A549 (cell line): ENCODE data around the gene GMNN.

Experiments used
- BHLHE40 ChIP-seq: IDR thresholded peaks from 2 replicates; pipeline ENCODE4 v1.6.1; 2012; ENCODE audit warnings: low read depth, low read length, inconsistent platforms
- CBX8 ChIP-seq: fragments of 200-600 bp; sonication (generic); IDR thresholded peaks from 2 replicates; pipeline ENCODE4 v1.6.1; 2016
- CEBPB ChIP-seq, 2 experiments: fragments of >200 bp in 1 of 2; sonication (Bioruptor Twin) in 1 of 2; formaldehyde crosslinking in 1 of 2; IDR thresholded peaks; 2 replicates each; pipeline ENCODE4 v1.6.1; 2012 to 2016
- CHD2 ChIP-seq: fragments of 150-350 bp; IDR thresholded peaks from 2 replicates; pipeline ENCODE4 v1.6.1; 2014; ENCODE audit warnings: low read length; ENCODE audit not compliant: partially characterized antibody
- CTCF ChIP-seq: fragments of >200 bp; sonication (Bioruptor Twin); formaldehyde crosslinking; IDR thresholded peaks from 3 replicates; pipeline ENCODE4 v1.5.1; 2016
- EHF ChIP-seq: fragments of 250-450 bp; sonication (Bioruptor Pico); IDR thresholded peaks from 2 replicates; pipeline ENCODE4 v1.5.0; 2020; ENCODE audit warnings: mild to moderate bottlenecking
- ELK1 ChIP-seq: fragments of 150-350 bp; IDR thresholded peaks from 2 replicates; pipeline ENCODE4 v1.6.1; 2014; ENCODE audit warnings: low read depth, mild to moderate bottlenecking, low read length
- JUN ChIP-seq, 2 experiments: fragments of >200 bp; sonication (Bioruptor Twin); formaldehyde crosslinking; IDR thresholded peaks; 2 replicates in 1 of 2; 3 replicates in 1 of 2; pipeline ENCODE4 v1.6.1; 2016 to 2017
- JUNB ChIP-seq: fragments of >200 bp; sonication (Bioruptor Twin); formaldehyde crosslinking; IDR thresholded peaks from 2 replicates; pipeline ENCODE4 v1.6.1; 2016
- POLR2A ChIP-seq: IDR thresholded peaks from 2 replicates; pipeline ENCODE4 v1.6.1; 2012; ENCODE audit warnings: mild to moderate bottlenecking, low read length
- USF2 ChIP-seq: fragments of 450-650 bp; IDR thresholded peaks from 2 replicates; pipeline ENCODE4 v1.6.1; 2014; ENCODE audit warnings: antibody characterized with exemption
- ZNF302 ChIP-seq: fragments of 250-450 bp; sonication (Bioruptor Pico); IDR thresholded peaks from 2 replicates; pipeline ENCODE4 v1.9.0; 2021; ENCODE audit warnings: inconsistent platforms, mild to moderate bottlenecking, moderate library complexity
- TF ChIP-seq, protein P1 (sequence below): IDR thresholded peaks from 2 replicates; pipeline ENCODE4 v1.6.1; 2012

DNA sequence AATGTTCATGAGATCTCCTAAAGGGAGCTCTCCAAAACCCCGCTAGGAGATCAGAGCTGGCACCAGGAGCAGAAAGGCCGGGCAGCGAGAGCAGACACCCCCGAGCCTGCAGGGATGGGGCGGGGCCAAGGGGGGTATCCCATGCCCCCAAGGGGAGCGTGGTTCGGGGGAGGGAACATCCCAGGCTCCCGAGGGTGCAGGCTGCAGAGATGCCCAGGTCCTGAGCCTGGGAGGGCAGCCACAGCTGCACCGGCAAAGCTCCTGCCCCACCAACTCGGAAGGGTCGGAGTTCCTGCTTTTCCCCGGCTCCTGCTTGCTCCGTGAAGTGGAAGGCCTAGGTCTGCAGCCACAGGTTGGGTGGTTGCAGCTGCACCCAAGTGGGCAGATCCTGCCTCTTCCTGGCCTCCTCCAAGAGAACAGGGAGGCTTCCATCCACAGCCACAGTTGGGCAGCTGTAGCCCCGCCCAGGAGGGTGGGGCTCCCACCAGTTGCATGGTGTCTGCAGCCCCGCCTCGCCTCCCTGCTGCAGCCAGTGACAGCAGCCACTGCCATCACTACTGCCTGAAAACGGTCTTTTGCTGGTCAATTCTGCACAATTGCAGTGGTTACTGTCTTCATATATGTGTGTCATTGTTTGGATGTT is 13.4 kb upstream of the GMNN start:
- TF ChIP-seq BHLHE40 (no peak), CTCF (no peak), USF2 (no peak), CHD2 (no peak), JUNB (no peak), CBX8 (no peak), ELK1 (no peak), JUN (IDR thresholded peaks at IDR 0.05) (no peak), POLR2A (no peak), CEBPB (IDR thresholded peaks at IDR 0.05) (no peak), EHF (CRISPR knock-in tag) (no peak), ZNF302 (CRISPR knock-in tag) (no peak)
- TF ChIP-seq, protein P1, sequence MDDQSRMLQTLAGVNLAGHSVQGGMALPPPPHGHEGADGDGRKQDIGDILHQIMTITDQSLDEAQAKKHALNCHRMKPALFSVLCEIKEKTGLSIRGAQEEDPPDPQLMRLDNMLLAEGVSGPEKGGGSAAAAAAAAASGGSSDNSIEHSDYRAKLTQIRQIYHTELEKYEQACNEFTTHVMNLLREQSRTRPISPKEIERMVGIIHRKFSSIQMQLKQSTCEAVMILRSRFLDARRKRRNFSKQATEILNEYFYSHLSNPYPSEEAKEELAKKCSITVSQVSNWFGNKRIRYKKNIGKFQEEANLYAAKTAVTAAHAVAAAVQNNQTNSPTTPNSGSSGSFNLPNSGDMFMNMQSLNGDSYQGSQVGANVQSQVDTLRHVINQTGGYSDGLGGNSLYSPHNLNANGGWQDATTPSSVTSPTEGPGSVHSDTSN, result no peak
